ENCODE data around the gene CYP24A1.

Gene CYP24A1

DNA sequence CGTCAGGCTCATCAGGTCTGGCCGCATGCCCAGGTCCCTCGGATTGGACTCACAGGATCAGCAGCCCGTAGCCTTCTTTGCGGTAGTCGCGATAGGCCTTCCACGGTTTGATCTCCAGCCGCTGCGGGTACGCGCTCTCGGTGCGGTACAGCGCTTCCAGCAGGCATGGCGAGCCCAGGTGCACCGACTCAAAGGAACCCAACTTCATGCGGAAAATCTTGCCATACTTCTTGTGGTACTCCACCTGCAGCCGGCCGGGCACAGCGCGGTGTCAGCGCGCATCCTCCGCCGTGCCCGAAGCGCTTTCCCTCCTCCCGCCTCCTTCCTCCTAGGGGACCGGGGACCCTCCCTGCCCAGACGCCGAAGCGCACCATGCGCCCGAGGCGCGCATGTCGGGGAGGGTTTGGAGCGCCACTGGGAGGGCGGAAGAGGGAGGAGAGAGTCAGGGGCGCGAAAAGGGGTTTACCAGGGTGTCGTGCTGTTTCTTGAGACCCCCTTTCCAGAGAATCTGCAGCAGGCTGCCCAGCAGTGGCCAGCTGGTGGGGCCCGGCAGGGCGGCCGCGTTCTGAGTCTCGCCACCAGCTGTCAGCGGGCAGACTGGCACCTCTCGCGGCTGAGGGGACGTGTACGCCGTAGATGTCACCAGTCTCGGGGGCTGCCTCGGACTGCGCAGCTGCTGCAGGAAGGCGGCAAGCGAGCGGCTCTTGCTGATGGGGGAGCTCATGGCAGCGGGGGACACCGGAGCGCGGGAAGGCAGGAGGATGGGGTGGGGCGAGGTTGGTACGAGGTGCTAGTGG, 732 bp downstream of the CYP24A1 start:
- DNase-seq, result no peak

GRCh38 chr20:54172532-54172855, 1.3 kb downstream of the CYP24A1 start:
- no peak for DNase-seq

DNA sequence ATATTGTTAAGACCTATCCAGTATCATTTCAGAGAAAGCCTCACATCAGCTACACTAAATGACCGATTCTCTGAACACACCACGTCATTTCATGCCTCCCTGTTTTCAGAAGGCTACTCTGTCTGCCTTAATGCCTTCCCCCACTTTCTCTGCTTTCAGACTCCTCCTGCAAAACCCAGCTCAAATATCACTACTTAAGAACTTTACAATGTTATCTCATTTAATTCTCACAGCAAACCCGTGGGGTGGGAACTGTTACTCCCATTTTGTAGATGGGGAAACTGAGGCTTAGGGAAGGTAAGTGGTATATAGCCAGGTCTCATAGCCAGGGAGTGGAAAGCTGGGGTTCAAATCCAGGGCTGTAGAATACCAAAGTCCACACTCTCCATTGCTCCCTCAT, 2.8 kb downstream of the CYP24A1 start:
- DNase-seq, result no peak

DNA sequence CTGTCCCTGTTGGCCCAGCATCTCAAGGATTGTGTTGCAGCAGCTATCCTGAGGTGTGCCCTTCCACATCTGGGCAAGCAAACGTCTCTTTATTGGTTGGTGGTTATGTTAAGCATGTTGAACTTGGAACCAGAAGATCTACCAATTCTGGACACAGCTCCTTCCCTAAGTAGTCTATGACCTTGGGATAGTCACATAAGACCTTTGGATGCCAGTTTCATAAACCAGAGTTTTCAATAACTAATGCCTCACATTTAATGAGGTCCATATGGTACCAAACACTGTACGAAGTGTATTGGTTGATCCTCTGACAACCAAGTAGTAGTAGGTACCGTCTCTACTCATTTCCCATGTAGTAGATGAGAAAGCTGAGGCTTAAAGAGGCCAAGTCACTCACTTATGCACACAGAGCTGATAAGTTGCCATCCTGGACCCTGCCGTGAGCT, 3.7 kb downstream of the CYP24A1 start:
- DNase-seq, result no peak

DNA sequence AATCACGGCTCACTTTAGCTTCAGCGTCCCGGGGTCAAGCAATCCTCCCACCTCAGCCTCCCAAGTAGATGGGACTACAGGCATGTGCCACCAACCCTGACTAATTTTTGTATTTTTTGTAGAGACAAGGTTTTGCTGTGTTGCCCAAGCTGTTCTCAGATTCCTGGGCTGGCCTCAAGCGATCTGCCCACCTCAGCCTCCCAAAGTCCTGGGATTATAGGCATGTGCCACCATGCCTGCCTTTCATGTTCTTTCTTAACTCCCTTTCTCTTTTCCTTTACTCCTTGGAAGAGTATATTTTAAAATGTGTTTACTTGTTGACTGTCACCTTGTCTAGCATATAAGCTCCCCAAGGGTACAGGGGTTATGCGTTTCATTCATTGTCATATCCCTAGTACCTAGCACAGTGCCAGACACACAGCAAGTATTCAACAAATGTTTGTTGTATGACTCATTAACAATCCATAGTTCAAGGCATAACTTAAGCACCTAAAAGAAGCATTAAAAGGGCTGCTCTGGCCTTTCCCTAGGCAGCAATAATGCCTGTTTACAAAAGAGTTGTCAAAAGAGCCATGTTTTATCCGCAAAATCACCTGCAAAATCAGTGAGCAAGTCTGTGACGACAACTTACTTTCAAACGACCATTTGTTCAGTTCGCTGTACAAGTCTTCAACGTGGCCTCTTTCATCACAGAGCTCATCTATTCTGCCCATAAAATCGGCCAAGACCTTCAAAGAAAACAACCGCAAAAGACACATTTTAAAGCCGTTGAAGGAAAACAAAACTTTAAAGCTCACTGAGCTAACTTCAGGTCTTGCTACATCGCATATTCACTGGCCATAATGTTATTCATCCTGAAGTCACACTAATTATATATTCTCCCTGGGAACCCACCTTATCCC, 4.6 kb downstream of the CYP24A1 start:
- DNase-seq, result no peak

DNA sequence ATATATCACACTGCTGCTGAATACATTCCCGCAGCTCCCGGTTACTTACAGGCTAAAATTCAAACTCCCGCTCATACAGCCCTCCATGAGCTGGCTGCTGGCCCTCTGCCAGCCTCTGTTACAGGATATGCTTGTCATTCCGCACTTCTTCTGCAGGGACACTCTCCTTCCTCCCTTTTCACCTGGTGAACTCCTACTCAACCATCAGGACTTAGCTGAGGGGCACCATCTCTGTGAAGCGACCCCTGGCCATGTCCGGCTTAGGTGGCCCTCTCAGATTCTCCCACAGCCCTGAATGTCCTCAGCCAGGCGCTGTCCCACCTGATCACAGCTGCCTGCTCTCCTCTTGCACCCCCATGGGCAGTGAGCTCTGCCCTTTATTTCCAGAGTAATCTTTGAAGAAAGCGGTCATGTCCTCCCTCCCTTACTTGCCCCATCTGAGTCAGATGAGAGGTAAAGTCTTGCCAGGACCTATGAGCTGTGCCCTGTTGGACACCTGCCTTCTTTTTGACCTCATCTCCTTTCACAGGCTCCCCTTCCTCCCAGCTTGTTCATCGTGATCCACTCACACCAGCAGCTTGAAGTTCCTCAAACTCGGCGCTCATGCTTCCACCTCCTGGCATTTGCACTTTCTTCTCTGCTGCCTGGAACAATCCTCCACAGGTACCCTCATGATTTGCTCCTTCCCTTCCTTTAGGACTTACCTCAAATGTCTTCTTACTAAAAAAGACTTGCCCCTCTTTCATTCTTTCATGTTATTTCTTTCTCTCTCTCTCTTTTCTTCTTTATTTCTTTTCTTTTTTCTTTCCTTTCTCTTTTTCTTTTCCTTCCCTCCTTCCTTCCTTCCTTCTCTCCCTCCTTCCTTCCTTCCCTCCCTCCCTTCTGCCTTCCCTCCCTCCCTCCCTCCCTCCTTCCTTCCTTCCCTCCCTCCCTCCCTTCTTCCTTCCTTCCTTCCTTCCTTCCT, 5.6 kb downstream of the CYP24A1 start:
- no peak for DNase-seq

DNA sequence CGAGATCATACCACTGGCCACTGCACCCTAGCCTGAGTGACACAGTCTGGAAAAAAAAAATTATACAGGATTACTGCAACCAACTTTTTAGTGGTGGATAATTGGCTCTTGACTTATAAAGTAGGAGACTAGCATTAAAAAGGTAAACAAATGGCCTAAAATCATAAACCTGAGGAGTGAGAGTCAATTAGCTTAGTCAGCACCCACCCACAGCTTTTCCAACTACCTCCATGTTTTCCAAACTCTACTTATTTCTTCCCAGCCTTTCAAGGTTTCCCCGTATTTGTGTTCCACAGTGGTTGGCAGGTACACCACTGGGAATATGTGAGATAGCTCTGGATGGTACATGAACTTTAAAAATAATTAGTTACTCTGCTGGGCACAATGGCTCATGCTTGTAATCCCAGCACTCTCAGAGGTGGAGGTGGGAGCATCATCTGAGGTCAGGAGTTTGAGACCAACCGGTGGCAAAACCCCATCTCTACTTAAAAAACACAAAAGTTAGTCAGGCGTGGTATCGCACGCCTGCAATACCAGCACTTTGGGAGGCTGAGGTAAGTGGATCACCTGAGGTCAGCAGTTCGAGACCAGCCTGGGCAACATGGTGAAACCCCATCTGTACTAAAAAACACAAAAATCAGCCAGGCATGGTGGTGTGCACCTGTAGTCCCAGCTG, 6.7 kb downstream of the CYP24A1 start:
- DNase-seq, result no peak

GRCh38 chr20:54165803-54166202, 8.0 kb downstream of the CYP24A1 start:
- no peak for DNase-seq

DNA sequence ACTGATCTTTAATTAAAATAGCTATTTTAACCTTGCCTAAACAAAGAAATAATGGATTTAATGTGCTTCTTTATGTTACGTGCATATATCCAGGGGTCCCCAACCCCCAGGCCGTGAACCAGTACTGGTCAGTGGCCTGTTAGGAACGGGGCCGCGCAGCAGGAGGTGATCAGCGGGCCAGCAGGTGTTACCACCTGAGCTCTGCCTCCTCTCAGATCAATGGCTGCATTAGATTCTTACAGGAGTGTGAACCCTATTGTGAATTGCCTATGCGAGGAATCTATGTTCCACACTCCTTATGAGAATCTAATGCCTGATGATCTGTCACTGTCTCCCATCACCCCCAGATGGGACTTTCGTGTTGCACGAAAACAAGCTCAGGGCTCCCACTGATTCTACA, 8.8 kb downstream of the CYP24A1 start:
- no peak for DNase-seq

GRCh38 chr20:54163402-54163801, 10.4 kb downstream of the CYP24A1 start:
- no peak for DNase-seq

DNA sequence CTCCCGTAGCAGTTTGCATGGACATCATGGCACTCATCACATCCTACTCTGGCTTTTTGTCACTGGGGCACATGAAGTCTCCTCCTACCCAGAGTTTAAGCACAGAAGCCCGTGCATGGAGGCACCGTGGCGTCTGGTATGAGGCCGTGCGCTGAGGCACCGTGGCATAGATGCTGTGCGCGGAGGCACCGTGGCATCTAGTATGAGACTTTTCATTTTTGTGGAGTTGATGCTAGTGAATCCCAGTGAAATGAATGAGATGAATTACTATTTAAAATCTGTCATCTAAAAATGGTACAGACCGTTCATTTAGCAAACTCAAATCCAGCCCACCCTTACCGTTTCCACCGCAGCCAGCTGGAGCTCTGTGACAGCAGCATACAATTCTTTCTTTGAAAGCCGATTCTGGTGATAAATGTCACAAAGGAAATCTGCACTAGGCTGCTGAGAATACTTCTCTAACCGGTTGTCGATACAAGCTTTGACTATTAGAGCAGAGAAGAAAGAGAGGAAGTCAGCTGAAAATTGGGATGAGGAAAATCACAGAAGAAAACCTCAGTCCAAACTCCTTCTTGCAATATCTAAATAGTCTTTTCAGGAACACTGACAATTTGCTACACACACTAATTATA, 11.3 kb downstream of the CYP24A1 start:
- DNase-seq, result no peak

GRCh38 chr20:54161821-54162149, 12.0 kb downstream of the CYP24A1 start:
- DNase-seq, result no peak

- no peak for DNase-seq
Observed at GRCh38 chr20:54161008-54161820, 12.6 kb downstream of the CYP24A1 start.

DNA sequence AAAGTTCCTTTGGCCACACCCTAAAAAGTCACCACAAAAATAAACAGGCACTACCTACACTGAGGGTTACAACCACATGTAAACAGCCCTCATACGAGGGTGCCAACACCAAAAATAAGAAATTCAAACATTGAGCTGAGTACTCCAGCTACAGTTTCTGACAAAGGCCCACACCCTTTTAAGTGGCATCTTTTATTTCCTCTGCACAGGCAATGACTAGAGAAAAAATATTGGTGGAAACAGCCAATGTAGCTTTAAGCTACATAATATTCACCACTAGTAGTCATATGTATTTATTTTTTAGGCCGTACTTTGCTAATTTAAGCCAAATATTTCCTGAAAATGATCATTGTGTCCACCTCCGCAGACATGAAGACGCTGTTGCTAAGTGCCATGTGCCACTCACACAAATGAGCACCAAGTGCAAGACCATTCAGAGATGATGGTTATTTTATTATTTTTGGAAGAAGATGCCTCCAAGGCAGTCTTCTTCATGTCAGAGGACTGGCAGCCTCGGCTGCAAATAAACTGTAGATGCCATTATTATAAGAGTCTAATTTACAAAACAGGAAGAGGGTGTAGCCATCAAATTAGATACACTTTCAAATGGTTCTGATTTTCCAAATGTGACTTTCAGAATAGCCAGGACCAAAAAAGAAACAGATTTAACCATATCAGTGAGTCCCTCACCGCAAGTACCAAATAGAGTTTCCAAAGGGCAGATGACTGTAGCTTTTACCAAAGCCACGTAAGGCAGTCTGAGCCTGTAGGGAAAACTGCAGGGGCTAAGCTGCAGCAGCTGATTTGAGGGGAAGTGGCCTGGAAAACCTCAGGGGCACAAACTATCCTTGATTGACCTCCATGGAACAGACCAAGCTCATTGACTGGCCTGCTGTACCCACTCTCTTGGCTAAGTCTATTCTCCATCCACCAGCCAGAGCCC, 13.4 kb downstream of the CYP24A1 start:
- DNase-seq, result no peak

DNA sequence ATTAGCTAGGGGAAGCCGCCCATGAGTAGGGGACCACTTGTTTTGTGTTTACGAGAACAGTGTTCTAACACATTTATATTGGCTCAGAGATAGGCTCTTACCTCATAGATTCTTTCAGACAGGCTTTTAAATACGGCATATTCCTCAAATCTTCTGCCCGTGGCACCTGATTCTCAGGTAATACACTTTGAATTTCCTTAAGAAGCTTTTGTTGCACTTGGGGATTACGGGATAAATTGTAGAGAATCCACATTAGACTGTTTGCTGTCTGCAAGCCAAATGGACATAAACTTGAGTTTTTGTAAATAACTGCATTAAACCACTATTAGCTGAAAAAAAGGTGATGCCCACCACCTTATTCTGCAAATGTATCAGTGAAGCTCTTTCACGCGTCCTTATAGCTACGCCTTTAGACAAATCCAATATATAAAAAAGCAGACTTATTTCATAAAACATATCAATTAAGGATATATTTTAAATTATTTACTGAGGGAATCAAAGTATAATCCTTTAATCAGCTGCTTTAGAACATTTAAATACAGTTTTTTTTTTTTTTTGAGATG, 14.8 kb downstream of the CYP24A1 start:
- DNase-seq, result no peak

DNA sequence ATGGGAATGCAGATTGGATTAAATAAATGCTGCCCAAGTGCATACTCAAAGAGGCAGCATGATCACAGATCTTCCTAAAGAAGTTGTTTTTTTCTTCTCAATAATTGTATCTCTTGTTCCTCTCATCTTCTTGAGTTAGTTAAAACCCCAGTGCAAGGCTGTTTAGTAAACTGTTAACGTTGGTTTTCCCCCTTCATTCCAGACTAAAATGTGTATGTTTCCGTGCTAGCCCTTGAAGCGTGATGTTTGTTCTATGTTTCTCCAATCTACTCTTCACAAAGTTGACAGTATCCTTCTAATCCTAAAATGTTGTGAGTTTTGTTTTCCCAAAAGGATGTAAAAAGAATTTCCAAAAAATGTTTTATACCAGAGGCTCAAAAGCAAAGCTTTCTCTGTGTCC, 15.6 kb downstream of the CYP24A1 start:
- DNase-seq, result no peak

GRCh38 chr20:54156981-54157835, 16.6 kb downstream of the CYP24A1 start:
- no peak for DNase-seq

DNA sequence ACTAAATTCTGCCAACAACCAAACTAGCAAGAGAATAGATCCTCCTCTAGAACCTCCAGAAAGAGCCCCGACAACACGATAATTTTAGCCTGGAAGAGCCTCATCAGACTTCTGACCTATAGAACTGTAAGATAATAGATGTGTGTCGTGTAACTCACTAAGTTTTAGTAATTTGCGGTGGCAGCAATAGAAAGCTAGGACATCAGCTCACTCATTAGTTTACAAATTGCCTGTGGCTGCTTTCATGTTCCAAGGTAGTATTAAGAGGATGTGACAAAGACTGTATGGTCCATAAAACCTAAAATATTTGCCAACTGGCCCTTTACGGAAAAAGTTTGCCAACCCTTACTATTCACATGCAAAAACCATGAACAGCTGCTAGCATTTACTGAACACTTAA, 17.3 kb downstream of the CYP24A1 start:
- no peak for DNase-seq

Measured in Kasumi-1 (cell line).